ENCODE data around the gene ESPNL.

The ESPNL gene

DNA sequence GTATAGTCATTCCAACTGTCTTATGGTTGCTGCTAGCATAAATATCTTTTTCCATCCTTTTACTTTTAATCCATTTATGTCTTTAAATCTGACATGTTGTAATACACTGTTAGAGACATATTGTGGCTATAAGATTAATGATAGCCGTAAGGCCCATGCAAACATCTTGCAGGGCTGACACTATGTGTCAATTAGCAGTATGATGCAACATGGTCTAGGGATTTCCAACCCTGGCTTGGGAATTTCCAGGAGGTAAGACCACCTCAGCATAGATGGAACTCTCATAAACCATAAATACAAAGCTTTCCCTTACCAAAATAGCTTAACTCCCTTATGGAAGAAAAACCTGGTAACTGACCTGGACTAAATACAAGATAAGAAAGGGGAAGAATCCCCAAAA, 22.8 kb upstream of the ESPNL start:
- H2AFZ ChIP-seq (ENCODE audit: low read depth, low read length, severe bottlenecking), result no peak overlapping the region
- no peaks in the 10 kb centered on the region for H3K79me2 ChIP-seq (ENCODE audit: insufficient read depth, low read length)
- H3F3A ChIP-seq (ENCODE audit: insufficient read depth), result no peaks in the 10 kb centered on the region; the same call in 1 of the 2 replicates
- H3K36me3 ChIP-seq (ENCODE audit: low read length), result peaks cover 2% of the 10 kb centered on the region; the same call in 1 of the 2 replicates
- no peak overlapping the region for H3K27ac ChIP-seq (ENCODE audit: low read depth, low read length)
- H4K20me1 ChIP-seq (ENCODE audit: low read depth, low read length), result no peaks in the 10 kb centered on the region
- H3K9me2 ChIP-seq (replicated peaks; ENCODE audit: insufficient read depth, low read length), result no peaks in the 10 kb centered on the region
- no peaks in the 10 kb centered on the region for H3K9me3 ChIP-seq (ENCODE audit: insufficient read depth, low read length)
- no peaks in the 10 kb centered on the region for H3K27me3 ChIP-seq (ENCODE audit: low read length)
- TF ChIP-seq EZH2phosphoT487 (conservative IDR thresholded peaks at IDR 0.05; ENCODE audit: low read length), result no peak
- H3K4me3 ChIP-seq (ENCODE audit: insufficient read depth, low read length, poor library complexity, severe bottlenecking), result no peak overlapping the region
- H3K4me2 ChIP-seq (ENCODE audit: low read depth, low read length, poor library complexity, severe bottlenecking), result no peak overlapping the region
- H3K9ac ChIP-seq (ENCODE audit: low read length), result no peak overlapping the region

GRCh38 chr2:238079874-238080327, 20.2 kb upstream of the ESPNL start:
- H3K9me2 ChIP-seq (replicated peaks; ENCODE audit: insufficient read depth, low read length), result no peaks in the 10 kb centered on the region
- no peaks in the 10 kb centered on the region; the same call in 1 of the 2 replicates for H3F3A ChIP-seq (ENCODE audit: insufficient read depth)
- H3K4me2 ChIP-seq (ENCODE audit: low read depth, low read length, poor library complexity, severe bottlenecking), result no peak overlapping the region
- peaks cover 2% of the 10 kb centered on the region; the same call in 1 of the 2 replicates for H3K36me3 ChIP-seq (ENCODE audit: low read length)
- H3K9ac ChIP-seq (ENCODE audit: low read length), result no peak overlapping the region
- no peak overlapping the region for H3K4me3 ChIP-seq (ENCODE audit: insufficient read depth, low read length, poor library complexity, severe bottlenecking)
- H3K9me3 ChIP-seq (ENCODE audit: insufficient read depth, low read length), result no peaks in the 10 kb centered on the region
- TF ChIP-seq CTCF (IDR thresholded peaks at IDR 0.05; ENCODE audit: insufficient read depth, low read length, poor library complexity, severe bottlenecking) (no peak), EZH2phosphoT487 (conservative IDR thresholded peaks at IDR 0.05; ENCODE audit: low read length) (no peak)
- H3K27me3 ChIP-seq (ENCODE audit: low read length), result no peaks in the 10 kb centered on the region
- H2AFZ ChIP-seq (ENCODE audit: low read depth, low read length, severe bottlenecking), result no peak overlapping the region
- H3K27ac ChIP-seq (ENCODE audit: low read depth, low read length), result no peak overlapping the region
- H4K20me1 ChIP-seq (ENCODE audit: low read depth, low read length), result no peaks in the 10 kb centered on the region
- H3K79me2 ChIP-seq (ENCODE audit: insufficient read depth, low read length), result no peaks in the 10 kb centered on the region

- Histone ChIP-seq H3K9me3 (ENCODE audit: insufficient read depth, low read length) (no peaks in the 10 kb centered on the region), H3K9me2 (replicated peaks; ENCODE audit: insufficient read depth, low read length) (no peaks in the 10 kb centered on the region), H3K4me2 (ENCODE audit: low read depth, low read length, poor library complexity, severe bottlenecking) (no peak overlapping the region), H4K20me1 (ENCODE audit: low read depth, low read length) (no peaks in the 10 kb centered on the region), H3K27ac (ENCODE audit: low read depth, low read length) (no peak overlapping the region), H3K27me3 (ENCODE audit: low read length) (no peaks in the 10 kb centered on the region), H3K36me3 (ENCODE audit: low read length) (peaks cover 2% of the 10 kb centered on the region; the same call in 1 of the 2 replicates), H3K9ac (ENCODE audit: low read length) (no peak overlapping the region), H2AFZ (ENCODE audit: low read depth, low read length, severe bottlenecking) (no peak overlapping the region), H3K79me2 (ENCODE audit: insufficient read depth, low read length) (no peaks in the 10 kb centered on the region), H3F3A (ENCODE audit: insufficient read depth) (no peaks in the 10 kb centered on the region), H3K4me3 (ENCODE audit: insufficient read depth, low read length, poor library complexity, severe bottlenecking) (no peak overlapping the region)
- no peak for TF ChIP-seq EZH2phosphoT487 (conservative IDR thresholded peaks at IDR 0.05; ENCODE audit: low read length)
- TF ChIP-seq CTCF (IDR thresholded peaks at IDR 0.05; ENCODE audit: insufficient read depth, low read length, poor library complexity, severe bottlenecking), result no peak
These were observed 19.6 kb upstream of the ESPNL start for GRCh38 chr2:238080518-238080917.

DNA sequence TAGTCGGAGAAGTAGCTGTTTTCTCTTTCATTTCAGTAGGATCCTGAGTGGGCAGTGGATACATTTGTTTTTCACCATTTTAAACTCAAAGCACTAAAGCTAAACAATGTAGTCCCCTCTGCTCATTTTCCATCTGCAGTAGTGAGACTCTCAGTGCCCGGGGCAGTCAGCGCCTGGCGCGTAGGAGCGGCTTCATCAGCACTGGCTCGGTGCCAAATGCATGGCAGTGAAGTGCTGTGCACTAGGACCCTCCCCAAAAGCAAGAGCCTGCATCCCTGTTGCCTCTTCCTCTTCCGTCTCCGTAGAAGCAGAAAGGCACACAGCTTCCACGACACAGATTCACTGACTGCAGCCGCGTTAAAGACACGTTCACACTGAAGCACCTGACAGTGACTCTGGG, 19.0 kb upstream of the ESPNL start:
- Histone ChIP-seq H3K4me3 (ENCODE audit: insufficient read depth, low read length, poor library complexity, severe bottlenecking) (no peak overlapping the region), H3K9me3 (ENCODE audit: insufficient read depth, low read length) (no peaks in the 10 kb centered on the region), H4K20me1 (ENCODE audit: low read depth, low read length) (no peaks in the 10 kb centered on the region), H3K9me2 (replicated peaks; ENCODE audit: insufficient read depth, low read length) (no peaks in the 10 kb centered on the region), H3K27me3 (ENCODE audit: low read length) (no peaks in the 10 kb centered on the region), H3K36me3 (ENCODE audit: low read length) (peaks cover 2% of the 10 kb centered on the region; the same call in 1 of the 2 replicates), H3K27ac (ENCODE audit: low read depth, low read length) (no peak overlapping the region), H3K79me2 (ENCODE audit: insufficient read depth, low read length) (no peaks in the 10 kb centered on the region), H3K4me2 (ENCODE audit: low read depth, low read length, poor library complexity, severe bottlenecking) (no peak overlapping the region), H3F3A (ENCODE audit: insufficient read depth) (0 out of 2 replicates have a peak, but pooled peaks cover 4% of the 10 kb centered on the region), H2AFZ (ENCODE audit: low read depth, low read length, severe bottlenecking) (no peak overlapping the region), H3K9ac (ENCODE audit: low read length) (no peak overlapping the region)
- no peak for TF ChIP-seq EZH2phosphoT487 (conservative IDR thresholded peaks at IDR 0.05; ENCODE audit: low read length)
- no peak for TF ChIP-seq CTCF (IDR thresholded peaks at IDR 0.05; ENCODE audit: insufficient read depth, low read length, poor library complexity, severe bottlenecking)

Measured in SU-DHL-6 (cell line).